DOHH2 (cell line): Measurements from ENCODE around the gene BBC3.

Experiments
- H3F3A ChIP-seq: fragments of 200-600 bp; sonication (generic), shearing (Covaris generic); 2 replicates; pipeline ENCODE4 v1.6.0; 2016; ENCODE audit warnings: antibody characterized with exemption, mild to moderate bottlenecking; ENCODE audit not compliant: control insufficient read depth, insufficient read depth
- H3K27ac ChIP-seq: fragments of 200-600 bp; sonication (generic); 2 replicates; pipeline ENCODE4 v1.5.1; 2014; ENCODE audit warnings: low read depth, mild to moderate bottlenecking, low read length, moderate library complexity
- H3K27me3 ChIP-seq: fragments of 200-600 bp; sonication (generic); 2 replicates; pipeline ENCODE4 v1.6.1; 2014; ENCODE audit warnings: mild to moderate bottlenecking, low read length, mixed read lengths; ENCODE audit not compliant: control insufficient read depth
- H3K36me3 ChIP-seq: fragments of 200-600 bp; sonication (generic); 2 replicates; pipeline ENCODE4 v1.6.1; 2014; ENCODE audit warnings: mild to moderate bottlenecking, low read length, moderate library complexity, mixed read lengths; ENCODE audit not compliant: control insufficient read depth
- H3K4me1 ChIP-seq: fragments of 200-600 bp; sonication (generic); 2 replicates; pipeline ENCODE4 v1.6.1; 2014; ENCODE audit warnings: mild to moderate bottlenecking, low read length, mixed read lengths; ENCODE audit not compliant: control insufficient read depth
- H3K4me2 ChIP-seq: fragments of 200-600 bp; sonication (generic); 2 replicates; pipeline ENCODE4 v1.6.0; 2014; ENCODE audit warnings: mild to moderate bottlenecking, low read length, moderate library complexity
- H3K4me3 ChIP-seq: fragments of 200-600 bp; sonication (generic); 2 replicates; pipeline ENCODE4 v1.5.1; 2014; ENCODE audit warnings: mild to moderate bottlenecking, low read length, mixed read lengths
- H3K79me2 ChIP-seq: fragments of 200-600 bp; sonication (generic); 2 replicates; pipeline ENCODE4 v1.6.1; 2014; ENCODE audit warnings: mild to moderate bottlenecking, low read length, mixed read lengths; ENCODE audit not compliant: control insufficient read depth
- H3K9me2 ChIP-seq: fragments of 200-600 bp; sonication (generic); replicated peaks from 2 replicates; pipeline ENCODE4 v1.6.1; 2014; ENCODE audit warnings: mild to moderate bottlenecking, low read length, mixed read lengths; ENCODE audit not compliant: control insufficient read depth
- H3K9me3 ChIP-seq: fragments of 200-600 bp; sonication (generic); 2 replicates; pipeline ENCODE4 v1.6.1; 2014; ENCODE audit warnings: antibody characterized with exemption, low read length, mixed read lengths; ENCODE audit not compliant: control insufficient read depth, insufficient read depth
- H4K20me1 ChIP-seq: fragments of 200-600 bp; sonication (generic); 2 replicates; pipeline ENCODE4 v1.6.0; 2014; ENCODE audit warnings: low read depth, mild to moderate bottlenecking, antibody characterized with exemption, low read length, moderate library complexity; ENCODE audit not compliant: control insufficient read depth, insufficient read depth
- EZH2phosphoT487 ChIP-seq: fragments of 200-600 bp; sonication (generic); IDR thresholded peaks from 2 replicates; pipeline ENCODE4 v1.6.1; 2017; ENCODE audit warnings: borderline replicate concordance, mild to moderate bottlenecking, antibody characterized with exemption, low read length, moderate library complexity, mixed read lengths
- TF ChIP-seq, protein P1 (sequence below): fragments of 200-600 bp; sonication (generic); IDR thresholded peaks from one replicate; pipeline ENCODE4 v1.5.1; 2014; ENCODE audit warnings: antibody characterized with exemption, mild to moderate bottlenecking, low read depth, low read length; ENCODE audit not compliant: poor library complexity, severe bottlenecking

The BBC3 gene

DNA sequence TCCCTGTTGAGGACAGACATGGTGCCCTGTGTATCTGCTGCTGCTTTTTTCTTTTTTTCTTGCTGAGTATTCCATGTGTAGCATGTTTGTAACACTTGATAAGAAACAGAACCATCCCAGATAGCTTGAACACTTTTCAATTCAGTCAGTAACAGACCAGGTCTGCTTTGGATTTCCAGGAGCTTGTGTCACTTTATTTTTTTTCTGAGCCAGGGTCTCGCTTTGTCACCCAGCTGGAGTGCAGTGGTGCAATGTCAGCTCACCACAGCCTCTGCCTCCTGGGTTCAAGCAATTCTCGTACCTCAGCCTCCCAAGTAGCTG is 43.7 kb downstream of the BBC3 start:
- Histone ChIP-seq H3F3A (no peaks in the 10 kb centered on the region; the same call in 1 of the 2 replicates), H3K27me3 (no peaks in the 10 kb centered on the region), H3K9me2 (no peaks in the 10 kb centered on the region), H3K27ac (no peak overlapping the region), H3K36me3 (peaks cover 89% of the 10 kb centered on the region), H3K79me2 (peaks cover 53% of the 10 kb centered on the region), H4K20me1 (no peaks in the 10 kb centered on the region), H3K4me2 (no peak overlapping the region), H3K4me1 (peaks cover 6% of the 10 kb centered on the region; the same call in 1 of the 2 replicates), H3K9me3 (no peaks in the 10 kb centered on the region), H3K4me3 (no peak overlapping the region)
- no peak for TF ChIP-seq EZH2phosphoT487
- TF ChIP-seq, protein P1, sequence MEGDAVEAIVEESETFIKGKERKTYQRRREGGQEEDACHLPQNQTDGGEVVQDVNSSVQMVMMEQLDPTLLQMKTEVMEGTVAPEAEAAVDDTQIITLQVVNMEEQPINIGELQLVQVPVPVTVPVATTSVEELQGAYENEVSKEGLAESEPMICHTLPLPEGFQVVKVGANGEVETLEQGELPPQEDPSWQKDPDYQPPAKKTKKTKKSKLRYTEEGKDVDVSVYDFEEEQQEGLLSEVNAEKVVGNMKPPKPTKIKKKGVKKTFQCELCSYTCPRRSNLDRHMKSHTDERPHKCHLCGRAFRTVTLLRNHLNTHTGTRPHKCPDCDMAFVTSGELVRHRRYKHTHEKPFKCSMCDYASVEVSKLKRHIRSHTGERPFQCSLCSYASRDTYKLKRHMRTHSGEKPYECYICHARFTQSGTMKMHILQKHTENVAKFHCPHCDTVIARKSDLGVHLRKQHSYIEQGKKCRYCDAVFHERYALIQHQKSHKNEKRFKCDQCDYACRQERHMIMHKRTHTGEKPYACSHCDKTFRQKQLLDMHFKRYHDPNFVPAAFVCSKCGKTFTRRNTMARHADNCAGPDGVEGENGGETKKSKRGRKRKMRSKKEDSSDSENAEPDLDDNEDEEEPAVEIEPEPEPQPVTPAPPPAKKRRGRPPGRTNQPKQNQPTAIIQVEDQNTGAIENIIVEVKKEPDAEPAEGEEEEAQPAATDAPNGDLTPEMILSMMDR, result no peak

DNA sequence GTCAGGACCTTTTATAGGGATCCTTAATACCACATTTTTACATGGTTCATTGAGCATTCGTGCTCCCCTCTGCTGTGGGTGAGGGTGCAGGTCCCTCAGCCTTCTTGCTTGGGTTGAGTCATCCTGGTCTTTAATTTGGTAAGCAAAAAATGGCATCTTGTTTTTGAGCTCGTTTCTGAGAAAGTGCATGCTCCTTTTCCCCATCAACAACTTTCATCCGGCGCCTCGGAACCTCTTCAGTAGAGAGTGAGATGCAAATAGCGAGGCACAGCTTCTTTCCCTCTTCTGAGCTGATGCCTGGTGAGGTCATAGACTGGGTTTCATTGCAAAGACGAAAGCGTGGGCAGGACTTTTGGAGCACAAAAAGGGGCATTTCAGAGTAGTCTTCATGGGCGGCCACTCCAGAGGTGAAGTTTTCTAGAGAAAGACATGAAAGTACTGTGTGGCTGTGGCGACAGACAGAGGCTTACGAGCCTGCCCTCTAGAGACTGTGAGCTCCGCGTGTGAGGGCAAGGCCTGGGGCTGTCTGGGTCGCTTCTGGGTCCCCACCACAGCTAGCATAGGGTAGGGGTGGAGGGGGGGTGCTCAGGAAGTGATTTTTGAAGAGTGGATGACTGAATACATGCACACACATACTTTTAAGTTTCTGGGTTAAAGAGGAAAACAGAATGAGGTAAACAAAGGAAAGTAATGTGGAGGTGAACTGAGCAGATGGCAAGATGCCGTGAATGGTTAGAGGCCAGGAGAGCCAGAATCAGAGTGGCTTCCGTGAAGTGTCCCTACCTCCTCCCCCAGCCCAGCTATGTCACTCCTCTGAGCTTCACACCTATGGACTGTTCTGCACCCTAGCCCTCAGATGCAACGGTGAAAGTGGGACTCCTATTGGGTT is 44.3 kb downstream of the BBC3 start:
- Histone ChIP-seq H3K4me3 (no peak overlapping the region), H3K36me3 (peaks cover 91% of the 10 kb centered on the region)

DNA sequence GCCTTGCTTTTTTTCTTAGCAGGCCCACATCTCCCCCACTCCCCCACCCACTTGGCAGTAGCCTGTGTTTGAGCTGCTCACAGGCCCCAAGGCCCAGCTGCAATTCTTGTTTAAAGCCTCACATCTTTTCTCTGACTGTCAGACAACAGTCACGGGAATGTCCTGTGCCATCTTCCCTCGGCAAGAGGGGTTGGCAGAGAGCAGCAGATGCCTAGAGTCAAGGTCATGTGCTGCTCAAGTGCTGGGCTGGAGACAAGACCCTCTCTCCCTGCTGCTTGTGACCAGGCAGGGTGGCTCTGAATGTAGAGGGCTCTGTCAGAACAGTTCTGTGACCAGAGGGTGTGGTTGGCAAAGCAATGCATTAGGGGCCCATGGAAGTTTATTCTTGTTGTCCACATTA is 47.4 kb downstream of the BBC3 start:
- H3K27ac ChIP-seq, result no peak overlapping the region
- TF ChIP-seq EZH2phosphoT487, result no peak
- TF ChIP-seq, protein P1, result no peak

More for the DNA sequence above, 44.3 kb downstream of the BBC3 start:
- TF ChIP-seq, protein P1, result no peak
- no peak for TF ChIP-seq EZH2phosphoT487
- Histone ChIP-seq H3F3A (peaks cover 3% of the 10 kb centered on the region; the same call in 1 of the 2 replicates), H3K4me1 (peaks cover 6% of the 10 kb centered on the region; the same call in 1 of the 2 replicates), H3K4me2 (no peak overlapping the region), H3K9me3 (no peaks in the 10 kb centered on the region), H3K79me2 (peaks cover 56% of the 10 kb centered on the region), H3K27me3 (no peaks in the 10 kb centered on the region), H4K20me1 (no peaks in the 10 kb centered on the region), H3K27ac (no peak overlapping the region), H3K9me2 (no peaks in the 10 kb centered on the region)

More for the DNA sequence above, 47.4 kb downstream of the BBC3 start:
- Histone ChIP-seq H3K4me2 (no peak overlapping the region), H3K36me3 (peaks cover 81% of the 10 kb centered on the region), H3F3A (peaks cover 3% of the 10 kb centered on the region; the same call in 1 of the 2 replicates), H4K20me1 (0 out of 2 replicates have a peak, but pooled peaks cover 5% of the 10 kb centered on the region), H3K27me3 (no peaks in the 10 kb centered on the region), H3K4me3 (no peak overlapping the region), H3K9me3 (no peaks in the 10 kb centered on the region), H3K9me2 (no peaks in the 10 kb centered on the region), H3K79me2 (peaks cover 47% of the 10 kb centered on the region), H3K4me1 (peaks cover 6% of the 10 kb centered on the region; the same call in 1 of the 2 replicates)
